NCI-H1092 (cell line): Measurements from ENCODE around the gene IVD.

Source experiments
- DNase-seq: peaks from one replicate; lab custom pipeline; 2025; lab: John Stamatoyannopoulos, UW

The IVD gene

DNA sequence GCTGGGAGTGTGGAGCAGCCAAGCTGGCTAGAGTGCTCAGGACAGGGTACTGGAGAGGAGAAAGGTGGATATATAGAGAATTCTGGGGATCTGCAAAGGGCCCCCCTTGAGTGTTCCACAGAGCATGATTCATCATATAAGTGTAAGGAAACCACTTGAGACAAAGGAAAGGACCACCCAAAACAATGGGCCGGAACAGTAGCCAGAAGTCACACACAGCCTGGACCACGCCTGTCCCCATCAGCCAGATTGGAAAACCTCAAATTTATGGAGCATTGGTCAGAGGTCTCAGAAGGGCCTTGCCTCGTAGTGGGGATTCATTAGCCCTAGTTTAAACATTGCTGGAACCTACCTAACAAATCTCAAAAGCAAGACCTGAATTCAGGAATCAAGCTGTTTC is 28.0 kb upstream of the IVD start:
- DNase-seq: no peak

DNA sequence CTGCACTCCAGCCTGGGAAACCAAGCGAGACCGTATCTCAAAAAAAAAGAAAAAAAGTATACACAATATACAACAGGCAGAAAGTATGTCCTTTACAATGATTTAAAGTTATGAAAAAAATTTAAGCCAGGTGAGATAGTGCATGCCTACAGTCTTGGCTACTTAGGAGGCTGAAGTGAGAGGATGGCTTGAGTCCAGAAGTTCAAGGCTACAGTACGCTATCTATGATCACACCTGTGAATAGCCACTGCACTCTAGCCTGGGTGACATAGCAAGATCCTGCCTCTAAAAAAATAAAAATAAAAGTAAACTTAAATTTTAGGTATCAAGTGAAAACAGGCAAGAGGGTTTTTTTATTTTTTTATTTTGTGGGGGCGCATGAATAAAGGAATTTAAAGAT is 26.2 kb upstream of the IVD start:
- no peak for DNase-seq

DNA sequence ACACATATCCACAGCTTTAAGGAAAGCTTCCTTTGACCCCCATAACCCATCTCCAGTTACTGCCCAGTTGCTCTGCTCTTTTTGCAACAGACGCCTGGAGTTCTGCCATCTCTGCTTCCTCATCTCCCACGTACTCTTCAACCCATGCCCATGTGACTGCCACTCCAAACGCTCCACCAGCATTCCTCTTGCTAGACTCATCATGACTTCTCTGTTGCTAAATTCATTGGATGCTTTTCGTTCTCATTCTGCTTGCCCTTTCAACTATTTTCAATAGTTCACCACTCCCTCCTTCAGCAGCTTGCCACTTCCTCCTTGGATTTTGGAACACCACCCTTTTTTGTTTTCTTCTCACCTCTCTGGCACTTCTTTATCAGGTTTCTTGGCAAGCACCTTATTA is 25.7 kb upstream of the IVD start:
- DNase-seq: no peak

DNA sequence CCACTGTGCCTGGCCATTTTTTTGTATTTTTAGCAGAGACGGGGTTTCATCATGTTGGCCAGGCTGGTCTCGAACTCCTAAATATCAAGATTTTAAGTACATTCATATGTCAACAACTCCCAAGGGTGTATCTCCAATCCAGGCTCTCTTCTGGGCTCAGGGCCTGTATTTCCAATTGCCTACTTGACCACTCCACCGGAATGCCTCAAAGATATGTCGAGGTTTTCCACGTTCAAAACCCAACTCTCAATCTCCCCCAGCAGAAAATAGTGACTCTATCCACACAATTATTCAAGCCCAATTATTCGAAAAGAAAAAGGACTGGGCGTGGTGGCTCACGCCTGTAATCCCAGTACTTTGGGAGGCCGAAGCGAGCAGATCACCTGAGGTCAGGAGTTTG is 25.0 kb upstream of the IVD start:
- no peak for DNase-seq

DNA sequence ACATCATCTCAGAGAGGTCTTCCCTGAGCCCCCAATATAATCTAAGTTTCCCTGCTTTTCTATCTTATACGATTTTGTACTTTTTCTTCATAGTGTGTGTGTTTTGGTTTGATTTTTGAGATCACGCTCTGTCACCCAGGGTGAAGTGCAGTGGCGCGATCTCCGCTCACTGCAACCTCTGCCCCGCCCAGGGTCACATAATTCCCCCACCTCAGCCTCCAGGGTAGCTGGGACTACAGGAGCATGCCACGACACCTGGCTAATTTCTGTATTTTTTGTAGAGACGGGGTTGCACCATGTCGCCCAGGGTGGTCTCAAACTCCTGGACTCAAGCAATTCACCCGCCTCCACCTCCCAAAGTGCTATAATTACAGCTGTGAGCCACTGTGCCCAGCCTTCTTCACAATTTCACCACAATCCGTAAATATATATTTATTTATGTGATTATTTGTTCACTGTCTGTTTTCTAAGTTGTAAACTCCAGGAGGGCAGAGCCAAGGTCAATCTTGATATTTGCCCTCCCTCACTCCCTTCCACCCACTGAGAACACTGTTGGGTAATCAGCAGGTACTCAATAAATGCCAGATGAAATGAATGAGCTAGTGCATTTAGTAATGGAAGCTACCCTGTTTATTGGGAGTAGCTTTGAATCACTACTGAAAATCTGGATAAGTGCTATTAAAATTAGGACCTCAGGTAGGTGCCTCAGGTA is 23.6 kb upstream of the IVD start:
- DNase-seq: no peak

DNA sequence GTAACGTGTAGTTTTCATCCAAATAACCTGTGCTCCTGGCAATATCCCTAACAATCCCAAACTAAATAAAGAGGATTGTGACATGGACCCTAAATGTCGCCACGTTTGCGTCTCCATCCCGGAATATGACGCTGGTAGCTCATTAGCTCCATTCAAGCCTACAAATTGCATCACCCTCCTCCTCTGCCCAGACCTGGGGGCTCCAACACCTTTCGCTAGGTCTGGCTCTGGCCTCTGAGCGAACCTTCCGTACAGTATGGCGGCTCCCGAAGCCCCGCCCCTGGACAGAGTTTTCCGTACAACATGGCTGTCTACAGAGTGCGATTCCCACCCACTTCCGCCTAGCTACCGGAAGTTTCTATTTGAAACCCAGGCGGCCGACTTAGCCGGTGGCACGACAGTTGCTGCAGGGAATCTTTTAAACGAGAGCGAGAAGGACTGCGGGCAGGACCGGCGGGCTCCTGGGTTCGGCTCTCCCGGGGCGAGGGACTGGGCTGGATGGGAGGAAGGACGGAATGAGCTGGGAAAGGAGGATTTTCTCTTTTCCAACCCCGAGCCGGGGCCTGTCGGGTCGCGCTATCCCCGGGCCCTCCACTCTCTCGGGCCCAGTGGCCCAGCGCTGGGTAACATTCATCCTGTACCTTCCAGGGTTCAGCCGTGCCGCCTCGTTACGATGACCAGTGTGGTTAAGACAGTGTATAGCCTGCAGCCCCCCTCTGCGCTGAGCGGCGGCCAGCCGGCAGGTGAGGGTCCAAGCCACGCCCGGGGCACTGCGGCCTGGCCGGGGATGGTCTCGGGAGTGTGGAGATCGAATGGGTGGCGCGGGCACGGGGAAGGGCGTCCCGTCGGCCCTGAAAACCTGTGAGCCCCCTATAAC is 22.8 kb upstream of the IVD start, which contains the start of gene KNSTRN:
Gene KNSTRN (plus strand): TSS at position 142 of the 877 bp plus-strand sequence. CDS start 115 bp downstream, at position 257.
- peak; percentile 83 for DNase-seq

DNA sequence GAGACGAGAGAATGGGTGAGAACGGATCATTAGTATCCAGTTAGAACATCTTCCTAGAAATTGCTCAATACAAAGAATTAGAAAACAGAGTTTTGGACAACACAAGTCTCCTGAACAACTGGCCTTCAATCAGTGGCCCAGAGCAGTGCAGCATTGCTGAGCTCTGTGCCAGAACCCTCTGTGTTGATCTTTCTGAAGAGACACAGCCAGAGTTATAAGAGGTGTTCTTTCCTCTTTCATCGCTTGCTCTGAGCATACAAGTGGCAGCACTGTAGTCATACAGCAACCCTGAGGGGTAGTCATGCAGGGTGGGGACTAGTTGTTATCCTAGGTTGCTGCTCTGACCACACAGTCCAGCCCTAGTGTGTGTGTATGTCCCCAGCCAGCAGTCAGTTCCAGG is 19.1 kb upstream of the IVD start:
- no peak for DNase-seq

DNA sequence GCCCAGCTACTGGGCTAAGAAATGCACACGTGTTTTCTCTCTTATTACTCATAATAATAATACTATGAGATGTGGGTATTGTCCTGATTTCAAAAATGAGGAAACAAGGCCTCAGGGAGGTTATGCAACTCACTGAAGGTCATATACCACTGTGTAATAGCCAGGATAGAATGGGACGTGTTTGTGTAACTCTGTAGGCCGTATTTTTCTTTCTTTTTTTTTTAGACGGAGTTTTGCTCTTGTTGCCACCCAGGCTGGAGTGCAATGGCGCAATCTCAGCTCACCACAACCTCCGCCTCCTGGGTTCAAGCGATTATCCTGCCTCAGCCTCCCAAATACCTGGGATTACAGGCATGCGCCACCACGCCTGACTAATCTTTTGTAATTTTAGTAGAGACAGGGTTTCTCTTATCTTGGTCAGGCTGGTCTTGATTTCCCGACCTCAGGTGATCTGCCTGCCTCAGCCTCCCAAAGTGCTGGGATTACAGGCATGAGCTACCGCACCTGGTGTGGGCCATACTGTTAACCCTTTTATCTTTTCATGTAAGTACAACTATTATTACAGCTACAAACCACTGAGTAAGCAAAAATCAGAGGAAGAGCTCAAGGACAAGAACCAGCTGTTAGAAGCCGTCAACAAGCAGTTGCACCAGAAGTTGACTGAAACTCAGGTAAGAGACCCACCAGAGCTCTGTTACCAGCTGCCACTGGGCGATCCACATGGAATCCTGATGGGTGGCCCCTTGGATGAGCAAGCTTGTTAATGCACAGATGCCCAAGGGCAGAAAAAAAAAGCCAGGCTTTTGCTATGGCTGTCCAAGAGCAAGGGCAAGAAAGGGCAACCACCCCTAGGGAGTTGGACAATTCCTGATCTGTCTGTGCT is 16.4 kb upstream of the IVD start:
- DNase-seq: no peak

DNA sequence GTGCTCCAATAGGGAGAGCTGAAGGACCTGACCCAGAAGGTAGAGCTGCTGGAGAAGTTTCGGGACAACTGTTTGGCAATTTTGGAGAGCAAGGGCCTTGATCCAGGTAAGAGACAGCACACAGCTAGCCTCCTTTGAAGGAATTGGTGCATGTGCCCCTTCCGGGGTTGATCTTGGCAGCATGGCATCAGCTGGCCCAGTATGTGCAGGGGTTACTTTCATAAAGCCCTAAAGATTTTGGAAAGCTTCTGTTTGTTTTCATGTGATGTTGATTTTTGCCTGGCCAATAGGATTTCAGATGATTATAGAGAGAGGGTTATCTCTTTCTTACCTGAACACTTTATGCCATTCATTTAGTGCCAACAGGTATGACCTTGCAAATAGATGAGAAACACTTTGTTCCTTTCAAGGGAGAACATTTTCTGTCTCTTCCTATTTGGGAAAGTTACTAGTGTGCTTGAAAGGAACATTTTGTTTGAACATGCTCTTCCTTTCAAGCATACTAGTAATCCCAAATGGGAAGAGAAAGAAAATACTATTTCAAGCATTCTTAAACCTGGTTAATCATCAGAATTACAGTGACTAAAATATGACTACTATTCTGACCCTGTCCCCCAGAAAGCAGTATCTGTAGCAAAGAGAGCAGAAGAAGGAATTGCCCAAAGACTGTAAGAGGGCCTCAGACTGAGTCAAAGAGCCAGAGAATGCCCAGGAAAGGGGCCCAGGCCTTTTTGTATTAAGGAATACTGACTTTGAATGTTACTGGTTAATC is 15.6 kb upstream of the IVD start:
- no peak for DNase-seq

DNA sequence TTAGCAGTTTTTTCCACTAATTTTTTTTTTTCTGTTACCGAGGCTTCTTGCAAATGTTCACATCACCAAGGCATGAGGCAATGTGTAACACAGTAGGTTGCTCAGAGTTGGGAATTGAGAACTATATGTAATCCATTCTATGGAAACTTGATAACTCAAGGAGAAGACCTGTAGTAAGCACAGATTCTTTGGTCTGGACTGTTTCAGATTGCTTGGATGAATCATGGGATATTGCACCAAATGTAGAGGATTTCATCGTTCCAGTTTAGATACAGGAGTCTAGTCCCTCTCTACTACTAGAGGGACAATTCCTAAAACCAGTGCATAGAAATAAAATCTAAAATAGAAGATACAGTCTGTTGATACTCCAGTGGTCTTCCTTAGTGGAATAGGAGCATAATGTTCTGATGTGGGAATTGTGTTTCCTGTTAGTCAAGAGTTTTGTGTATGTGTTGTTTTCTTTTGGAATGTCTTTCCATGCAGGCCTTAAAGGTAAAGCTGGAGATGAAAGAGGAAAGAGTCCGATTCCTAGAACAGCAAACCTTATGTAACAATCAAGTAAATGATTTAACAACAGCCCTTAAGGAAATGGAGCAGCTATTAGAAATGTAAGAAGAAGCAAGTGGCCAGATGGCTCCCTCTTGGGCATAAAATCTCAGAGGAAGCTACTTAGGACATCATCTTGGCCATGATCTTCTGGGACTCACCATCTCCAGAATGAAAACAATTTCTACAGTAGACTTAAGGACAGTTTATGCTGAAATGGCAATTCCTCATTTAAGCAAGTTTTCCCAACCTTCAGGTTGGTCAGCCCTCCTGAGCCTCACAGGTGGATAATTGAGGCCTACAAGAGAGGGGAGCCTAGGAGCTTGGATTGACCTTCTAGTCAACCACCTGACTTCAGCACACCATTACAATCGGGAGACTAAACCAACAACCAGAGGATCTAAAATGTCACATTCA is 12.3 kb upstream of the IVD start:
- DNase-seq: no peak

DNA sequence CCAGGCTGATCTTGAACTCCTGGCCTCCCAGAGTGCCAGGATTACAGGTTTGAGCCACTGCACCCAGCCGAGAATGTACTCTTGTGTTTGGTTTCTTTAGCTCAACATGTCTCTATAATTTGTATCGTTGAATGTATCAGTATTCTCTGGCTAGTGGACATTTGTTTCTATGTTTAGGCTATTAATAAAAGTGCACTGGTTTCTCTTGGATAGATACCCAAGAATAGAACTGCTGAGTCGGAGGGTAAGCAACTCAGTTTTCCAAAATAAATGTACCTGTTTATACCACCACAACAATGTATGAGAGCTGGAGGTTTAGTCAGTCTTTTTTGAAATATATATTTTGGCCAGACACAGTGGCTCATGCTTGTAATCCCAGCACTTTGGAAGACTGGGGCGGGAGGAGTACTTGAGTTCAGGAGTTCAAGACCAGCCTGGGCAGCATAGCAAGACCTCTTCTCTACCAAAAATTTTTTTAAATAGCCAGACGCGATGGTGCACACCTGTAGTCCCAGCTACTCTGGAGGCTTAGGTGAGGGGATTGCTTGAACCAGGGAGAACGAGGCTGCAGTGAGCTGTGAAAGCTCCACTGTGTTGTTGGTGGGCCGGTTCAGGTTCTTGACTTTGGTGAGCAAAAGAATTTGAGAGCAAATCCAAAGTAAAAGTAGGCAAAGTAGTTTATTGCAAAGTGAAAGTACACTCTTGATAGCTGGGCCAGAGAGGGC is 7.7 kb upstream of the IVD start:
- no peak for DNase-seq

DNA sequence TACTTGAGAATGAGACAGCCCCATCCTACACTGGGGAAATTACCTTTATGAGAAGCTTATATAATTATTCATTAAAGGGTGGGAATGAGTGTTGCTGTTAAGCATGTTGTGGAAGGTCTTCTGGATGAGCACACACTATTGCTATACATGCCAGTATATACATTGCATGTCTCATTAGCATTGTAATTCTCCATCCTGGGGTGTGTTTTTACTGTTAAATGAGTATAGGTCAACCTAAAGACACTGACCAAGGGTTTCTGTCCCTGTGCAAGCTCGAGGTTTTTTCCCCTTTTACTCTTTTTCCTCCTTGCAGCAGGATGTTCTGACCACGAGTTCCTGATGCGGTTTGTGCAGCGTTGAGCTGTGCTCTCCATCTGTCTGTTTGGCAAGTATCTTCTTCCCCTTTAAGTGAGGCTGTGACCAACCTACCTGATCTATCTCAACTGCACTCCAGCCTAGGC is 7.2 kb upstream of the IVD start:
- DNase-seq: no peak

DNA sequence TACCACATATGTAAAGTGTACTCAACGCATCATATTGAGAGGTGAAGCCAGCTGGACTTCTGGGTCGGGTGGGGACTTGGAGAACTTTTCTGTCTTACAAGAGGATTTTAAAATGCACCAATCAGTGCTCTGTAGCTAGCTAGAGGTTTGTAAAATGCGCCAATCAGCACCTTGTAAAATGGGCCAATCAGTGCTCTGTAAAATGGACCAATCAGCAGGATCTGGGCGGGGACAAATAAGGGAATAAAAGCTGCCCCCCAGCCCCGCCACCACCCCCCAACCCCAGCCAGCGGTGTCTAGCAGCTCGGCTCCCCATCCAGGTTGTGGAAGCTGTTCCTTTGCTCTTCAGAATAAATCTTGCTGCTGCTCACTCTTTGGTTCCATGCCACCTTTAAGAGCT is 6.2 kb upstream of the IVD start:
- no peak for DNase-seq

DNA sequence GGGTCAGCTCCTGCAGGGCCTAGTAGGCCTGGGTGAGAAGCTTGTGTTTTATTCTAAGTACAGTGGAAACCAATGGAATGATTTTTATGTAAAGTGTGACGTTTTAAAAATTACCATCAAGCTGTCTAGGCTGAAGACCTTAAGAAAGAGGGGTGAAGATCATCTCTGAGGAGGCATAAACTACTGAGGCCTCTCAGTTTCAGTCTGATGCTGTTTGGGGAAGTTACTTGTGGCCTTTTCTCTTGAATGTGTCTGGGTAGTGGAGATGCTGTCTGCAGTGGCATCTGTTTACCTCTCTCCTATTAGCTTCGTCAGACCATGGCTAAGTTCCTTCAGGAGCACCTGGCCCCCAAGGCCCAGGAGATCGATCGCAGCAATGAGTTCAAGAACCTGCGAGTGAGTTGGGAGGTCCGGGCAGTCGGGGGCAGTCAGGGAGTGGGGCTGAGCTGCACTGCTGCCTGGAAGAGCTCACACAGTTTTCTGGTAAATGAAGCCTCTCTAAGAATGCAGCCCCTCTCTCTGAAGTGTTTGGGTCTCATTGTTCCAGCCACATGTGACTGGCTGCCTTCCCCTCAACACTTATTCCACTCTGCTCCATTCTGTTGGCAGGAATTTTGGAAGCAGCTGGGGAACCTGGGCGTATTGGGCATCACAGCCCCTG is 1.9 kb downstream of the IVD start:
- no peak for DNase-seq

DNA sequence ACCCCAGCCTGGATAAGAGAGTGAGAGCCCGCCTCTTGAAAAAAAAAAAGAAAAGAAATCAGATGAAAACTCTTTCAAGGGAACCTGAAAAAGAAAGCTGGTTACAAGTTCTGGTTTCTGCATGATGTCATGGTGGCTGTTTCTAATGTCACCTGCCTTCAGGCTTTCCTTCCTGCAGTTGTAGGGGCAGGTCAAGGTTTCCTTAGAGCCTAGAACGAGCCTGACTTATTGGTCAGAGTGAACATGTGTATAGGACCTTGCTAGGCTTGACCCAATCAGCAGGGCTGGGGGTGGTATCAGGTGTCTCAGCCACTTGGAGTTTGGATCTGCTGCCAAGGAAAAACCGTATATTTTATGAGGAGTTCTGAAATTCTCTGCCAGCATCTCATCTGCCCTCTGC is 3.8 kb downstream of the IVD start:
- no peak for DNase-seq

DNA sequence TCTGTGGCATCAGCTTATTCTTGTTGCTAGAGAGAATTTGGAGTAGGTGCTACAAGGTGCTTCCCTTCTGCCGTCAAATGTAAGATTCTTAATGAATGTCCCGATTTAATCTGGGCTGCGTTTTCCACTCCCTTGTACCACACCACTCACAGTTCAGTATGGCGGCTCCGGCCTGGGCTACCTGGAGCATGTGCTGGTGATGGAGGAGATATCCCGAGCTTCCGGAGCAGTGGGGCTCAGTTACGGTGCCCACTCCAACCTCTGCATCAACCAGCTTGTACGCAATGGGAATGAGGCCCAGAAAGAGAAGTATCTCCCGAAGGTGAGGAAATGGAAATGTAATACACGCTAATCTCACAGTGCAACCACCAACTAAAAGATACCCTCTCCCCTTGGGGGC is 4.9 kb downstream of the IVD start:
- DNase-seq: no peak

DNA sequence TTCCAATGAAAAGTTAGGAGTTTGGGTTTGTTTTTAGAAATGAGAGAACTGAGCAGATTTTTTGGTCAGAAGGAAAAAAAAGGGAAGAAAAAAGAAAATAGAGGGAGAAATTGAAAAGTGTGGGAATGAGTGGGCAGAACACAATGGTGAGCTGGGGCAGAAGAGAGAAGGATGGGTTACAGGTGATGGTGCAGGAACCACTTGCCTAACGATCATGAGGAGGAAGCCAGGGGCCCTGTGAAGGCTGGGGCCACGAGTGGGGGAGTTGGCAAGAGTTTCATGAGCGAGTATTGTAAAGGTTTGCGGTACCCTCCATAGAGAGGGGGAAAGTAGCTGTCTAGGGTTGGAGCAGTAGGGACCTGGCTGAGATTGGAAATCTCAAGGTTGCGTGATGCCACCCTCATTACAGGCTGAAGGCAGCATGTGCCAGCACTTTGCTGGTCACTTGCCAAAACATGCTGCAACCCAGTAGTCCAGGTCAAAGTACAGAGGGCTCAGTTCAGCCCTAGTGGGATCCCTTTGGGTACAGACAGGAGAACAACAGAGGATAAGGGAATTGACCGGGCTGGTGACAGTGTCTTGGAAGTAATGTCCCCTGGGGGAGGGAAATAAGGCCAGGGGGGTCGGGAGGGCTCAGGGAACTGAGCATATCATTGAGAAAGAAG is 6.6 kb downstream of the IVD start:
- no peak for DNase-seq

DNA sequence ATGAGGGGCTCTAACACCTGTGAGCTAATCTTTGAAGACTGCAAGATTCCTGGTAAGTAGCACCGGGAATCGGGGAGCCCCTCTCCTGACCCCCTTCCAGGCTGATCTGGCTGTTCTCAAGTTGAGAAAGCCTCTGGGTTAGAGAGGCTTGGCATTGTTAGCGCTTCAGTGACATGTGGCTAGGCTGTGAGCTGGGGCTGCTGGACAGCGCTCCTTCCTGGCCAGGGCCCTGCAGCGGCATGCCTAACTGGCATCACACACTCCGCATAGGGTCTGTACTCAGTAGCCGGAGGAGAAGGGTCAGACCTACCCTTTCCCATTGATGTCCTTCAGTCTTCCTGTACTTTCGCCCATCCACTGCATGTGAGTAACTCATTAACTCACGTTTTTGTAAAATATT is 7.4 kb downstream of the IVD start:
- no peak for DNase-seq

DNA sequence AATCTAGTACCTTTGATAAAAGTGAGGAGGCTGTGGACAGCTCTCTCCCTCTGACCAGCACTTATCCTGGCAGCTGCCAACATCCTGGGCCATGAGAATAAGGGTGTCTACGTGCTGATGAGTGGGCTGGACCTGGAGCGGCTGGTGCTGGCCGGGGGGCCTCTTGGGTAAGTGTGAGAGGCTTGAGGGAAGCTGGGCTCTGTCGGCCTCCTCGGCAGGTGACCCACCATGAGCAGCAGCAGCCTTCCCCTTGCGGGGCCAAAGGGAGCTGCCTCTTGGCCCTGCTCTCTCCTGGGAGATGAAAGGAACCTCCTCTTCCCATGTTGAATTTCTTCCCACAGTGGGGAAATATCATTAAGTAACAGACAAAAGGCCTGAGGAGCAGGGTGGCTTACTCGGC is 9.2 kb downstream of the IVD start:
- no peak for DNase-seq
